HG02840 (cell line): Measurements from ENCODE around the gene ALB.

Experiments used
- ATAC-seq: cut with Tn5 transposase; IDR thresholded peaks from one replicate; pipeline ENCODE4 v1.9.1; 2021; ENCODE audit warnings: mild to moderate bottlenecking, moderate library complexity, moderate number of reproducible peaks; ENCODE audit not compliant: unreplicated experiment, low FRiP score

Gene ALB

DNA sequence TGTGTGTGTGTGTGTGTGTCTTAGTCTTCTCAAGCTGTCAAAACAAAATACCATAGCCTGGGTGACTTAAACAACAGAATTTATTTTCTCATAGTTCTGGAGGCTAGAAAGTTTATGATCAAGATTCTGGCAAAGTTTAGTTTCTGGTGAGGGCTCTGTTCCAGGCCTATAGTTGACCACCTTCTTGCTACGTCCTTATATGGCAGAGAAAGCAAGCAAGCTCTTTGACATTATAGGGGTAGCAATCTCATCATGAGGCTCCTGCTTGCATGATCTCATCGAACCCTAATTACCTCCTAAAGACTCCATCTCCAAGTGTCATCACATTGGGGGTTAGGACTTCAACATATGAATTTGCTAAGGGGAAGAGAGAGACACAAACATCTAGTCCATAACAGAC, 25.0 kb downstream of the ALB start:
- ATAC-seq, result no peak

DNA sequence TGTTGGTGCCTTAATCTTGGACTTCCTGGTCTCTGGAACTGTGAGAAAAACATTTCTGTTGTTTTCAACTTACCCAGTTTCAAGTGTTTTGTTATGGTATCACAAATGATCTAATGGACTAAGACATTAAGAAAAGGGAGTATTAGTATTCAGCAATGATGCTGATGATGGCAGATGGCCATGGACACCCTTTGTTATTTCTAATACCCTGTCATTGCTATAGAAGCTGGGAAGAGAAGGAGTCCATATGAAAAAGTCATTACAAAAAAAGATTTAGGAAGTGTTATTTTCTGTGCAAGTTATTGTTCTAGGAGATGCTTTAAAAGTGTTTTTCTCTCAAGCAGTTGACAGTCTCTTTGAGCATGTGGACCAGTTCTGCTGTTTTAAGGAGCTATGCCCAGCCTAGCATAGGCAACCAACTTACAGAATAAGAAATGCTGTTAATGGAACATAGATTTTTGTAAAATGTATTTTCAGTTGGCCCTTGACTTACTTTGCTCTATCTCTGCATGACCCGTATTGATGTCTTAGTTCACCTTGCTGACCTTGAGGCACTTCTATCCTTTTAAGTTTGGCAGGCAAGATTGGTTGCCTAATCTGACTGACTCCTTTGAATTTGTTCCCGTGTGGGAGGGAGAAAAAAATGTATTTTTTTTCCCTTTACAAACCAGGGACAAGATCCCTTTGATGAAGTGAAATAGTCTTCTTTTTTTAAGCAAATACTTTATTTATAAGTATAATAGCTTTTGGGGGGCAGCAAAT, 25.9 kb downstream of the ALB start:
- no peak for ATAC-seq

DNA sequence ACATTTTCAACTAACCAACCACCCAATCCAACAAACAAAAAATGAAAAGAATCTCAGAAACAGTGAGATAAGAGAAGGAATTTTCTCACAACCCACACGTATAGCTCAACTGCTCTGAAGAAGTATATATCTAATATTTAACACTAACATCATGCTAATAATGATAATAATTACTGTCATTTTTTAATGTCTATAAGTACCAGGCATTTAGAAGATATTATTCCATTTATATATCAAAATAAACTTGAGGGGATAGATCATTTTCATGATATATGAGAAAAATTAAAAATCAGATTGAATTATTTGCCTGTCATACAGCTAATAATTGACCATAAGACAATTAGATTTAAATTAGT, 27.7 kb downstream of the ALB start:
- ATAC-seq, result no peak

DNA sequence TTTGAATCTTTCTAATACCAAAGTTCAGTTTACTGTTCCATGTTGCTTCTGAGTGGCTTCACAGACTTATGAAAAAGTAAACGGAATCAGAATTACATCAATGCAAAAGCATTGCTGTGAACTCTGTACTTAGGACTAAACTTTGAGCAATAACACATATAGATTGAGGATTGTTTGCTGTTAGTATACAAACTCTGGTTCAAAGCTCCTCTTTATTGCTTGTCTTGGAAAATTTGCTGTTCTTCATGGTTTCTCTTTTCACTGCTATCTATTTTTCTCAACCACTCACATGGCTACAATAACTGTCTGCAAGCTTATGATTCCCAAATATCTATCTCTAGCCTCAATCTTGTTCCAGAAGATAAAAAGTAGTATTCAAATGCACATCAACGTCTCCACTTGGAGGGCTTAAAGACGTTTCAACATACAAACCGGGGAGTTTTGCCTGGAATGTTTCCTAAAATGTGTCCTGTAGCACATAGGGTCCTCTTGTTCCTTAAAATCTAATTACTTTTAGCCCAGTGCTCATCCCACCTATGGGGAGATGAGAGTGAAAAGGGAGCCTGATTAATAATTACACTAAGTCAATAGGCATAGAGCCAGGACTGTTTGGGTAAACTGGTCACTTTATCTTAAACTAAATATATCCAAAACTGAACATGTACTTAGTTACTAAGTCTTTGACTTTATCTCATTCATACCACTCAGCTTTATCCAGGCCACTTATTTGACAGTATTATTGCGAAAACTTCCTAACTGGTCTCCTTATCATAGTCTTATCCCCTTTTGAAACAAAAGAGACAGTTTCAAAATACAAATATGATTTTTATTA, 28.3 kb downstream of the ALB start:
- ATAC-seq, result no peak

GRCh38 chr4:73433140-73433539, 29.1 kb downstream of the ALB start:
- ATAC-seq, result no peak

GRCh38 chr4:73434311-73434710, 30.2 kb downstream of the ALB start:
- ATAC-seq, result no peak

GRCh38 chr4:73435984-73436383, 31.9 kb downstream of the ALB start, which contains the start of gene AFP:
Gene AFP (plus strand): TSS chr4:73436221. CDS start chr4:73436263, 42 bp downstream.
- ATAC-seq, result no peak

- ATAC-seq, result no peak
These were observed 32.8 kb downstream of the ALB start for GRCh38 chr4:73436674-73437557.

DNA sequence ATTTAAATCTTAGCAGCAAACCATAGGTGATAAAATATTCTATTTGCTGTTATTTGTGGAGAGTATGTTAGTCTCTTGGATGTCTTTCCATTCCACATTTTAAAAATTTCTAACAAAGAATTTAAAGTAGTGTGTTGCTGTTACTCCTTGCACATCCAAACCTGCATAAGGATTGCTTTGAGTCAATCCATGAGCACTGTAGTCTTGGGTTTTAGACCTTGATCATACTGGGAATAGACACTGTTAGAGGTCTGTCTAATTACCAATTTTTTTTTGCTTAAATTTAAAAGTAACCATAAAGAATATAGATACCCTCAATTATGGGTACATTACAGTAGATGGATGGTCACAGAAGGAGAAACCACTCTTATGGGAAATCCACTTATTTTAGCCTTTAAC, 33.5 kb downstream of the ALB start:
- no peak for ATAC-seq

DNA sequence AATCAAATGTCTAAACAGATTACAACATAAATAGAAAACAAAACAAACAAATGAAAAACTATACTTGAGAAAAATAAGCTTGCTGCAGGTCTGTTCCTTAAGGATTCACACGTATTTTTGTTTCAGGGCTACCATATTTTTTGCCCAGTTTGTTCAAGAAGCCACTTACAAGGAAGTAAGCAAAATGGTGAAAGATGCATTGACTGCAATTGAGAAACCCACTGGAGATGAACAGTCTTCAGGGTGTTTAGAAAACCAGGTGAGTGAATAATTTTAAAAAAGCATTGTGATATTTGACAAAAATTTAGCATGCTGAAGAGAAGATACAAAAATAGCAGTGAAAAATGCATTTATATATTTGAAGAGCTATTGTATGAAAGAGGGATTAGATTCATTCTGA, 34.0 kb downstream of the ALB start:
- ATAC-seq, result no peak

GRCh38 chr4:73438582-73439215, 34.6 kb downstream of the ALB start:
- no peak for ATAC-seq

DNA sequence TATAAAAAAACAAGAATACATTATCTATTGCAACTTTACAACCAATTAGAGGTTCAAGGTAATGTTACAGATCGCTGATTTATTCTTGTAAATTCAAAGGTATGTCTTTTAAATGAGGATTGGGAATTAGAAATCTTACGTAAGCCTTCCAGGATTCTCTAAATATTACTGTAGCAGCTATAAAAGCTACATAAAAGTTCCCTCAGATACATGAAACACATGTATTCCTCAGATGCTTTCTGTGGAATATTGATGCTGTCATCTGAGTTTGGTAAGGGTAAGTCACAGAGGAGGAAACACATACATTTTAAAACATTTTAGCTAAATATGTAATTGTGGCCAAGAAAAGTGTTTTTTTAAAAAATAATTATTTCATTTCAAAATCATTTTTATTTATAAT, 35.4 kb downstream of the ALB start:
- ATAC-seq, result no peak

DNA sequence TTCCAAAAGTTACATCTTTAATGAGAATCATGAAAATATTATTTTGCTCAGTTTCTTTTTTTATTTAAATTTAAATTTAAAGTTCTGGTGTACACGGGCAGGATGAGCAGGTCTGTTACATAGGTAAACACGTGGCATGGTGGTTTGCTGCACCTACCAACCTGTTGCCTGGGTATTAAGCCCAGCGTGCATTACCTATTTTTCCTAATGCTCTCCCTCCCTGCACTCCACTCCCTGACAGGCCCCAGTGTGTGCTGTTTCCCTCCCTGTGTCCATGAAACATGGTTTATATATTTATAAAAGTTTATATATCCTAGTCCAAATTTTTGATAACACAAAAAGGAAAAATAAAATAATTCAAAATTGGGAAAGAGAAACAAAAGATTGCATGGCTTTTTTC, 35.9 kb downstream of the ALB start:
- ATAC-seq, result no peak

DNA sequence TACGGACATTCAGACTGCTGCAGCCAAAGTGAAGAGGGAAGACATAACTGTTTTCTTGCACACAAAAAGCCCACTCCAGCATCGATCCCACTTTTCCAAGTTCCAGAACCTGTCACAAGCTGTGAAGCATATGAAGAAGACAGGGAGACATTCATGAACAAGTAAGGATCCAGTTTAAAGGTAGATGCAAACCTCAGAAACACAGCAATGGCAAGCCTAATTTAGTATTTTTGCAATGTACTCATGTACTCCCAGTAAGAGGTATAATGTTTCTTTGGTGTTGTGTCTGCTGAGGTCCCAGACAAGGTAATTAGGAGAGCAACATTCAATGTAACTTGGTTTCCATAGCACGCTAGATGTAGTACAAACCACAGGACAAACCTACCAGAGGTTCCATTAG, 36.6 kb downstream of the ALB start:
- ATAC-seq, result no peak

- no peak for ATAC-seq
These were observed 38.2 kb downstream of the ALB start for GRCh38 chr4:73442275-73442674.

- no peak for ATAC-seq
These were observed 39.1 kb downstream of the ALB start for GRCh38 chr4:73443224-73443623.

DNA sequence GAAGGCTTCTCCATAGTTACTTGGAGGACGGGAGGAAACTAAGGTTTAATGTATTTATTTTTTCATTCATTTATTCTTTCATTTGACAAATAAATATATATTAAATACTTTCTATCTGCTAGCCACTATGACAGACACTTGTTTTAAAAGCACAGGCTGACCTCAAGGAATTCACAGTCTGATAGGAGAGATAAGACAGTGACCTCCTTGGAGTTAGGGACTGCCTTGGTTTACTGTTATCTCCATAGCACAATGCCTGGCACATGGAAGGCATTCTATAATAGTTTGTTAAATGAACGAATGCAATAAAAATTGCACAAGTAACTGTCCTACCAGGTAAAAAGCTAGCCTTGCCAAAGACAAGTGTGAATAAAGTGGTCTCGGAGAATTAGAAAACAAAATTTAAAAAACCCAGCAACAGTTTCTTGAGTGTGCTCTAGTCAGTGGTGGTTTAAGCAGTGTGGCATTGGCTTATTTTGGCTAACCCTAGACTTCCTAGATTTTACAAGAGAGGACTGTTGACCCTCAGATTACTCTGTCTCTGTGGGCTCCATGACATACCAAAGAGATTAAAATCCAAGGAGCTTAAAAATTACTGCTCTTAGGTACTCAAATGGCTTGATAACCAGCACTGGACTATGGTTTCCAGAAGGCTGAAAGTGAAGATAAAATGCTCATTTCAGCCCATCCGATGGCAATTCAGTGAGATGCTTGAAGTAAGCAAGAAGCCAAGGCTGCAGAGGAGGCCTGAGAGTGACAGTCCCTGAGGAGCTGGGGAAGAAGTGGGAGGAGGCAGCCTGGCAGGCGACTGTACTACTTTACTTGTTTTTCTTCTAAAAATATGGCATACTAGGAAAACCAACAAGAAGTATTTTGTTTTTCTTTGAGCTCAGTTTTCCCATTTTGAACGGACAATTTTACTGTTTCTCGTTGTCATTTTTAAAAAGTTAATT, 41.6 kb downstream of the ALB start:
- ATAC-seq, result no peak

DNA sequence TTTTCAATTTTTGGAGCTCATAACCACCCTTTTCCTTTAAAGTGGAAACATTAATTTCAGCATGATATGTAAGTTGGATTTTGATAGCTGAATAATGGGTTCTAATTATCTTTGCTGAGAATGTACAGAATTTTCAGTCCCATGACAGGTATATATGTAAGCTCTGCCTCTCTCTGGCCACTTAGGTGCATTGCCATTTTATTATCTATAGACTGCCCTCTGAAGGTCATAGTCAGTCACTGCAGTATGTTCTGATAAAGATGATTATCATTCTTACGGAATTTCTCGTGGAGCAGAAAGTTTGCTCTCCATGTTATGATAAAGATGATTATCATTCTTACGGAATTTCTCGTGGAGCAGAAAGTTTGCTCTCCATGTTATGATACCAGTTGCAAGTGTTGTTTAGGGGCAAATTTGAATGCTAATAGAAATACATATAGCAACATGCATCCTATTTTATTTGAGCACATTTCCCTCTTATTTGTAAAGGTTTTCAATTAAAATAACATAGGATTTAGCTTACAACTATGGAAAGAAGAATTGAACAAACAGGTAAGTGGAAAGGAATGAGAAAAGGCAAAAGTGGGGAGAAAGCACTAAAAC, 42.4 kb downstream of the ALB start:
- peak; percentile 99 for ATAC-seq

GRCh38 chr4:73447671-73448070, 43.6 kb downstream of the ALB start:
- ATAC-seq, result no peak
